K562 (cell line): ENCODE measurements around the gene RNASE7. TPM values are rescaled to one million over a fixed set of nuclear protein-coding genes. Genes with fewer than 3 reads are reported as not detected.

Experiments
- ATAC-seq: fragments of 200-7000 bp; cut with Tn5 transposase; 3 replicates; pipeline ENCODE4 v1.9.1; 2020; ENCODE audit warnings: moderate library complexity
- BruUV-seq: library from RNA; stranded (reverse); fragments of 400-500 nt; replicated peaks from 2 replicates; lab custom pipeline; 2021; lab: Mats Ljungman, UMichigan
- CTCF ChIA-PET: fragments of 300-600 bp; formaldehyde crosslinking; extraction: SDS; loops from one replicate; lab custom pipeline; 2021; ENCODE audit warnings: low intra/inter-chr PET ratio; lab: Yijun Ruan, JAX
- POLR2A ChIA-PET: fragments of 300-600, 350-650 bp; sonication (Branson Sonifier 250); formaldehyde crosslinking; extraction: SDS; loops from one replicate; lab custom pipeline; 2021; ENCODE audit warnings: antibody characterized with exemption, inconsistent platforms; lab: Yijun Ruan, JAX
- DNase-seq, 4 experiments: peaks; one replicate each; pipeline versions ENCODE4 v3.0.0 to v3.0.0-alpha.2; 2011 to 2018; ENCODE audit warnings: low spot score in 3 of 4, mixed read lengths in 3 of 4; ENCODE audit errors: extremely low read depth in 1 of 4
- FAIRE-seq: peaks from 2 replicates; lab custom pipeline; 2011; peaks lifted over from hg19 to GRCh38; lab: Jason Lieb, UNC
- H2AFZ ChIP-seq: 2 replicates; pipeline ENCODE4 v1.6.0; 2011; ENCODE audit warnings: low read depth, low read length, control low read depth, inconsistent platforms
- H3K27ac ChIP-seq: fragments of 200-600 bp; 3 replicates; pipeline ENCODE4 v1.8.0; 2011; ENCODE audit warnings: low read depth, mild to moderate bottlenecking, control low read depth, inconsistent platforms, low read length, moderate library complexity, mixed read lengths; ENCODE audit errors: extremely low read depth
- H3K27me3 ChIP-seq, 2 experiments: fragments of 300-600 bp in 1 of 2; 2 replicates in 1 of 2; 3 replicates in 1 of 2; pipeline versions ENCODE4 v1.6.0 to v1.8.0; 2011; ENCODE audit warnings: inconsistent platforms in 2 of 2, low read length in 2 of 2, mild to moderate bottlenecking in 1 of 2, mixed read lengths in 1 of 2, moderate library complexity in 1 of 2; ENCODE audit not compliant: control insufficient read depth in 2 of 2, insufficient read depth in 2 of 2
- H3K36me3 ChIP-seq: fragments of 300-600 bp; 3 replicates; pipeline ENCODE4 v1.8.0; 2011; ENCODE audit warnings: mild to moderate bottlenecking, low read length, inconsistent platforms; ENCODE audit not compliant: control insufficient read depth, insufficient read depth
- H3K4me1 ChIP-seq, 2 experiments: fragments of 200-600 bp in 1 of 2; replicated peaks in 1 of 2; 2 replicates in 1 of 2; 3 replicates in 1 of 2; pipeline versions ENCODE4 v1.5.1 to v1.8.0; 2011; ENCODE audit warnings: inconsistent platforms in 2 of 2, low read length in 2 of 2, mild to moderate bottlenecking in 1 of 2, mixed read lengths in 1 of 2, moderate library complexity in 1 of 2; ENCODE audit not compliant: control insufficient read depth in 2 of 2, insufficient read depth in 2 of 2
- H3K4me2 ChIP-seq: 2 replicates; pipeline ENCODE4 v1.6.1; 2011; ENCODE audit warnings: low read length, control low read depth, inconsistent platforms, mixed read lengths; ENCODE audit not compliant: insufficient read depth
- H3K4me3 ChIP-seq: fragments of 200-600 bp; sonication (generic), shearing (Covaris generic); 2 replicates; pipeline ENCODE4 v1.5.1; 2016; ENCODE audit warnings: control low read depth, inconsistent platforms
- H3K79me2 ChIP-seq: fragments of 200-600 bp; 3 replicates; pipeline ENCODE4 v1.8.0; 2011; ENCODE audit warnings: low read length, inconsistent platforms; ENCODE audit not compliant: control insufficient read depth, insufficient read depth
- H3K9ac ChIP-seq, 2 experiments: 2 replicates each; pipeline versions ENCODE4 v1.6.0 to v1.6.1; 2011; ENCODE audit warnings: low read depth in 2 of 2, low read length in 2 of 2, control low read depth in 1 of 2, inconsistent platforms in 1 of 2, mild to moderate bottlenecking in 1 of 2, mixed read lengths in 1 of 2; ENCODE audit not compliant: insufficient read depth in 1 of 2
- H3K9me1 ChIP-seq: one replicate; pipeline ENCODE4 v1.6.0; 2011; ENCODE audit warnings: inconsistent platforms, mild to moderate bottlenecking, low read length, moderate library complexity; ENCODE audit not compliant: control insufficient read depth, insufficient read depth
- H3K9me3 ChIP-seq: replicated peaks from 2 replicates; pipeline ENCODE4 v1.5.1; 2011; ENCODE audit warnings: low read depth, low read length, inconsistent platforms; ENCODE audit not compliant: control insufficient read depth, insufficient read depth
- H4K20me1 ChIP-seq: replicated peaks from 2 replicates; pipeline ENCODE4 v1.6.1; 2011; ENCODE audit warnings: low read length, inconsistent platforms, mixed read lengths; ENCODE audit not compliant: control insufficient read depth, insufficient read depth
- CBFB ChIP-seq: sonication (generic); formaldehyde crosslinking; IDR thresholded peaks from 2 replicates; pipeline ENCODE4 v1.4.0; 2020; ENCODE audit warnings: mild to moderate bottlenecking, missing genetic modification reagents
- COPS2 ChIP-seq: fragments of 450-650 bp; conservative IDR thresholded peaks from 2 replicates; pipeline ENCODE4 v1.6.1; 2016; ENCODE audit warnings: mild to moderate bottlenecking, moderate library complexity
- FOXA1 ChIP-seq: fragments of 450-650 bp; IDR thresholded peaks from 2 replicates; pipeline ENCODE4 v1.6.1; 2016; ENCODE audit warnings: mild to moderate bottlenecking, borderline replicate concordance
- HIVEP1 ChIP-seq: fragments of 250-450 bp; sonication (Bioruptor Pico); IDR thresholded peaks from 2 replicates; pipeline ENCODE4 v1.4.0; 2020; ENCODE audit warnings: mild to moderate bottlenecking
- HNRNPLL ChIP-seq: fragments of 200-400 bp; formaldehyde crosslinking; IDR thresholded peaks from 2 replicates; pipeline ENCODE4 v1.6.1; 2017; ENCODE audit warnings: low read length, low read depth, mild to moderate bottlenecking; ENCODE audit not compliant: poor library complexity, severe bottlenecking
- MAZ ChIP-seq, 2 experiments: fragments of 450-650 bp in 1 of 2; sonication (generic) in 1 of 2; formaldehyde crosslinking; IDR thresholded peaks in 1 of 2; conservative IDR thresholded peaks in 1 of 2; 2 replicates each; pipeline versions ENCODE4 v1.4.0 to v1.5.0; 2020; ENCODE audit warnings: mild to moderate bottlenecking in 1 of 2, missing genetic modification reagents in 1 of 2
- MCM7 ChIP-seq, 2 experiments: fragments of 450-650 bp; IDR thresholded peaks; 2 replicates each; pipeline ENCODE4 v1.6.1; 2016 to 2018
- MECOM ChIP-seq: fragments of 250-450 bp; sonication (Bioruptor Pico); IDR thresholded peaks from 2 replicates; pipeline ENCODE4 v1.8.0; 2022; ENCODE audit warnings: inconsistent platforms
- NFATC3 ChIP-seq: fragments of 450-650 bp; IDR thresholded peaks from 2 replicates; pipeline ENCODE4 v1.6.1; 2017; ENCODE audit warnings: mild to moderate bottlenecking
- PHB2 ChIP-seq: fragments of 450-650 bp; IDR thresholded peaks from 2 replicates; pipeline ENCODE4 v1.6.1; 2017; ENCODE audit warnings: low read depth
- PHF8 ChIP-seq: fragments of 200-600 bp; sonication (generic); IDR thresholded peaks from 2 replicates; pipeline ENCODE4 v1.6.1; 2012; ENCODE audit warnings: mixed run types, mild to moderate bottlenecking, inconsistent platforms, low read length, moderate library complexity, borderline replicate concordance
- RBBP5 ChIP-seq: fragments of 200-600 bp; sonication (generic); IDR thresholded peaks from 2 replicates; pipeline ENCODE4 v1.6.1; 2012; ENCODE audit warnings: borderline replicate concordance, mild to moderate bottlenecking, low read length, control low read depth, inconsistent platforms; ENCODE audit not compliant: insufficient read depth, poor library complexity, severe bottlenecking
- SIN3A ChIP-seq, 2 experiments: fragments of 150-350 bp in 1 of 2; IDR thresholded peaks; 2 replicates each; pipeline ENCODE4 v1.6.1; 2011 to 2016; ENCODE audit warnings: borderline replicate concordance in 2 of 2, low read depth in 2 of 2, low read length in 2 of 2, mild to moderate bottlenecking in 2 of 2, moderate library complexity in 2 of 2; ENCODE audit not compliant: control insufficient read depth in 1 of 2
- SREBF2 ChIP-seq: sonication (generic); formaldehyde crosslinking; IDR thresholded peaks from 2 replicates; pipeline ENCODE4 v1.4.0; 2020; ENCODE audit warnings: mild to moderate bottlenecking, missing genetic modification reagents
- ZBTB7A ChIP-seq: IDR thresholded peaks from 2 replicates; pipeline ENCODE4 v1.6.1; 2011; ENCODE audit warnings: low read depth, mild to moderate bottlenecking, low read length, moderate library complexity, borderline replicate concordance; ENCODE audit not compliant: control insufficient read depth
- ZNF263 ChIP-seq: sonication (generic); formaldehyde crosslinking; IDR thresholded peaks from 2 replicates; pipeline ENCODE4 v1.8.0; 2022; ENCODE audit warnings: mild to moderate bottlenecking, missing genetic modification reagents, borderline replicate concordance
- ZNF668 ChIP-seq: fragments of 250-450 bp; sonication (Bioruptor Pico); IDR thresholded peaks from 2 replicates; pipeline ENCODE4 v1.8.0; 2022; ENCODE audit warnings: mild to moderate bottlenecking, inconsistent platforms
- ZNF780A ChIP-seq: fragments of 250-450 bp; sonication (Bioruptor Pico); IDR thresholded peaks from 2 replicates; pipeline ENCODE4 v1.5.0; 2021; ENCODE audit warnings: mild to moderate bottlenecking
- WGBS: fragments of 100-300 bp; shearing (Covaris generic); methylation state at CpG from one replicate; pipeline ENCODE4 v1.1.6; 2016; ENCODE audit warnings: low coverage, mixed read lengths; ENCODE audit not compliant: insufficient coverage; ENCODE audit errors: missing lambda C conversion rate; 5-methylcytosine and 5-hydroxymethylcytosine counted together
- in situ Hi-C: fragments of 300-500 bp; cut with MboI; formaldehyde crosslinking; loops from 4 replicates; pipeline ENCODE4 v1.15.0; 2018; ENCODE audit warnings: inconsistent platforms, mixed read lengths
- intact Hi-C: fragments of 100-400 bp; cut with micrococcal nuclease; formaldehyde crosslinking; loops from 2 replicates; pipeline ENCODE4 v1.14.2; 2022
- polyA plus RNA-seq, 8 experiments: library from polyadenylated mRNA; depleted of rRNA in 4 of 8; stranded (reverse) in 5 of 8; unstranded in 3 of 8; fragments of >200 nt; fragmentation: Nextera tagmentation in 2 of 8; fragmentation: Illumina TruSeq in 1 of 8; extraction: Ambion mirVana in 2 of 8; extraction: Trizol in 1 of 8; gene quantifications; 2 replicates each; pipeline versions ENCODE4 v1.2.1 to v1.2.3, GENCODE V29; 2011 to 2014; ENCODE audit warnings: inconsistent platforms in 1 of 8, missing spikeins in 1 of 8
- total RNA-seq, 7 experiments: library from RNA; depleted of rRNA in 6 of 7; stranded (reverse); fragments of >200 nt in 6 of 7; fragmentation: Illumina TruSeq in 2 of 7; extraction: Trizol in 2 of 7; gene quantifications; 2 replicates each; pipeline versions ENCODE4 v1.2.1 to v1.2.3, GENCODE V29; 2011 to 2021; ENCODE audit warnings: low replicate concordance in 1 of 7
- TF ChIP-seq, protein P1 (sequence below): sonication (generic); formaldehyde crosslinking; IDR thresholded peaks from 2 replicates; pipeline ENCODE4 v1.8.1; 2023; ENCODE audit warnings: mild to moderate bottlenecking, missing genetic modification reagents

RNASE7 gene
- total and polyA plus RNA-seq, 9 of the 15 experiments (the other 6 are each of a cell fraction or from before 2014, with no cell fraction given), result not detected

DNA sequence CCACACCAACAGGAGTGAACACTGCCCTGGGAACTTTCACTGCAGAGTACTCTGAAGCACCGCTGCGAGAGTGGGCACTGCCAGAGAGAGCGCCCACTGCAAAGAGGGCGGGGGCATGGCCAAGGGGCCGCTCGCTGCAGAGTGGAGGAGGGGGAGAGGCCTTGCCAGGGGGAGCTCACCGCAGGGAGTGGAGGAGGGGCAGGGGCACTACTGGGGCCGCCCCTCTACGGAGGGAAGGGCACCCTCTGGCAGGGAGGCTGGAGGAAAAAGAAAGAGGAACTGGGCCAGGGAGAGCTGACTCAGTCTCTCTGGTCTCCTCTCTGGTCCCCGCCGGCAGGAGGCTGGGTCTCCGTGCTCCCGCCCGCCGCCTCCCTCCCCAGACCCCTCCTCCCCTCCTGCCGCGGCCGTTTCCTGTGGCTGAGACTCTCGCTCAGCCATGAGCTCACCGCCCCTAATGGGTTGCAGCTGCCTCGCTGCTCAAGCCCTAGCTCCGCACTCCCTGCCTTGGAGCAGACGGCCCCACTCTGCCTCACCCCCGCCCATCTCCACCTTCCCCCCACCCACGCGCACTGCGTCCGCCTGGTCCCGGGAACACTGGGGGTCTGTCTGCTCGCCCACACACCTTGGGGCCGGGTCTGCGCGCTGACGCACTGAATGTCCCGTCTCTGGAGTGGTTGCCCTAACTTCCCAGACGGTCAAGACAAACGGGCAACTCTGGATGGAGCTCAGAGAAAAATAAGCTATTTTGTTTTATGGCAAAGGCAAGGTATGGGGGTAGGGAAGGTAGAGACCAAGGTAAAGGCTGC, 29.3 kb downstream of the RNASE7 start:
- intact Hi-C loops (no loop called here), in situ Hi-C loops (no loop called here)
- CTCF ChIA-PET, result interaction anchor here (1.9 kb wide), 1 partner anchor 21 kb away, joined by 10 read pairs; no protein-coding TSS in a partner anchor
- no peaks in the 10 kb centered on the region; the same call in 2 of the 3 replicates for H3K79me2 ChIP-seq
- peaks cover 2 to 41% of the 10 kb centered on the region in 2 experiments; a peak in 3 of 5 replicates for H3K4me1 ChIP-seq
- H3K9me3 ChIP-seq, result no peaks in the 10 kb centered on the region
- H3K4me3 ChIP-seq, result 0 out of 2 replicates have a peak overlapping the region, but pooled peaks have one; percentile 13
- peak; percentile 72 for ATAC-seq
- no peaks in the 10 kb centered on the region for H3K9me1 ChIP-seq
- peak overlapping the region; percentile 72 for H3K4me2 ChIP-seq
- peak overlapping the region; percentile 60 for H2AFZ ChIP-seq
- H3K27ac ChIP-seq, result no peak overlapping the region; the same call in 2 of the 3 replicates
- WGBS, result 16% methylated on average over 8 of the region's 37 CpGs
- POLR2A ChIA-PET, result interaction anchor here (0.7 to 2.0 kb wide), 9 partner anchors 8 to 121 kb away, joined by 3 to 6 read pairs (median 4); no protein-coding TSS in a partner anchor
- H4K20me1 ChIP-seq, result no peaks in the 10 kb centered on the region
- no peak for FAIRE-seq
- BruUV-seq, result no TSS peak
- H3K36me3 ChIP-seq, result no peaks in the 10 kb centered on the region
- H3K27me3 ChIP-seq, result no peaks in the 10 kb centered on the region
- peak; percentile 58 to 76 (median 62) for DNase-seq
- peak overlapping the region in 1 of 2 experiments; percentile 91; a peak in 2 of 4 replicates for H3K9ac ChIP-seq
- TF ChIP-seq, protein P1, sequence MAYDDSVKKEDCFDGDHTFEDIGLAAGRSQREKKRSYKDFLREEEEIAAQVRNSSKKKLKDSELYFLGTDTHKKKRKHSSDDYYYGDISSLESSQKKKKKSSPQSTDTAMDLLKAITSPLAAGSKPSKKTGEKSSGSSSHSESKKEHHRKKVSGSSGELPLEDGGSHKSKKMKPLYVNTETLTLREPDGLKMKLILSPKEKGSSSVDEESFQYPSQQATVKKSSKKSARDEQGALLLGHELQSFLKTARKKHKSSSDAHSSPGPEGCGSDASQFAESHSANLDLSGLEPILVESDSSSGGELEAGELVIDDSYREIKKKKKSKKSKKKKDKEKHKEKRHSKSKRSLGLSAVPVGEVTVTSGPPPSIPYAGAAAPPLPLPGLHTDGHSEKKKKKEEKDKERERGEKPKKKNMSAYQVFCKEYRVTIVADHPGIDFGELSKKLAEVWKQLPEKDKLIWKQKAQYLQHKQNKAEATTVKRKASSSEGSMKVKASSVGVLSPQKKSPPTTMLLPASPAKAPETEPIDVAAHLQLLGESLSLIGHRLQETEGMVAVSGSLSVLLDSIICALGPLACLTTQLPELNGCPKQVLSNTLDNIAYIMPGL (CRISPR knock-in tag), result no peak
- no peak for TF ChIP-seq MCM7 (IDR thresholded peaks at IDR 0.05)
- no peak for TF ChIP-seq FOXA1
- TF ChIP-seq SREBF2, result no peak
- no peak for TF ChIP-seq HNRNPLL
- no peak for TF ChIP-seq ZNF668
- TF ChIP-seq SIN3A (IDR thresholded peaks at IDR 0.05; ENCODE audit: borderline replicate concordance in 2 of 2, control insufficient read depth in 1 of 2, low read depth in 2 of 2, low read length in 2 of 2), result no peak
- no peak for TF ChIP-seq ZNF780A (CRISPR knock-in tag)
- peak; percentile 13; the same call in 1 of the 2 replicates for TF ChIP-seq PHF8
- TF ChIP-seq PHB2, result no peak
- TF ChIP-seq CBFB (CRISPR knock-in tag), result no peak
- TF ChIP-seq MAZ (CRISPR knock-in tag; conservative IDR thresholded peaks at IDR 0.05 in 1 of 2, IDR thresholded peaks at IDR 0.05 in 1 of 2), result peak in 1 of 2 experiments; percentile 40; a peak in 1 of 4 replicates
- peak; percentile 80; the same call in 1 of the 2 replicates for TF ChIP-seq ZBTB7A
- peak; percentile 99 for TF ChIP-seq ZNF263 (CRISPR knock-in tag)
- no peak for TF ChIP-seq HIVEP1
- TF ChIP-seq COPS2, result no peak
- no peak for TF ChIP-seq MECOM (CRISPR knock-in tag)
- no peak for TF ChIP-seq RBBP5
- no peak for TF ChIP-seq NFATC3
